HepG2 (cell line): ENCODE results near the gene ATP8A2. TPM values are rescaled to one million over a fixed set of nuclear protein-coding genes. Genes with fewer than 3 reads are reported as not detected.

Source experiments
- ATAC-seq: fragments of 200-7000 bp; cut with Tn5 transposase; 3 replicates; pipeline ENCODE4 v1.9.1; 2020; ENCODE audit warnings: mild to moderate bottlenecking, moderate library complexity
- BruUV-seq: library from RNA; stranded (reverse); fragments of 400-500 nt; replicated peaks from 2 replicates; lab custom pipeline; 2021; lab: Mats Ljungman, UMichigan
- CTCF ChIA-PET: fragments of 300-600 bp; formaldehyde crosslinking; extraction: SDS; loops from one replicate; lab custom pipeline; 2021; ENCODE audit warnings: low total read pairs, inconsistent platforms, low intra/inter-chr PET ratio; lab: Yijun Ruan, JAX
- POLR2A ChIA-PET: fragments of 350-600 bp; sonication (Branson Sonifier 250); formaldehyde crosslinking; loops from one replicate; lab custom pipeline; 2020; ENCODE audit warnings: antibody characterized with exemption, inconsistent platforms; lab: Yijun Ruan, JAX
- DNase-seq: peaks from one replicate; pipeline ENCODE4 v3.0.0-alpha.2; 2015; ENCODE audit warnings: low spot score
- FAIRE-seq: peaks from 3 replicates; lab custom pipeline; 2011; peaks lifted over from hg19 to GRCh38; lab: Jason Lieb, UNC
- H2AFZ ChIP-seq: one replicate; pipeline ENCODE4 v1.6.1; 2011; ENCODE audit warnings: low read length, inconsistent platforms
- H3K27ac ChIP-seq: fragments of 300-600 bp; 3 replicates; pipeline ENCODE4 v1.8.0; 2011; ENCODE audit warnings: mixed run types, mild to moderate bottlenecking, mixed read lengths, low read length, inconsistent platforms; ENCODE audit not compliant: insufficient read depth; ENCODE audit errors: extremely low read length
- H3K27me3 ChIP-seq, 2 experiments: fragments of 200-600 bp in 1 of 2; 2 replicates in 1 of 2; 3 replicates in 1 of 2; pipeline versions ENCODE4 v1.6.0 to v1.8.0; 2011; ENCODE audit warnings: low read length in 2 of 2, mild to moderate bottlenecking in 2 of 2, moderate library complexity in 2 of 2, inconsistent platforms in 1 of 2; ENCODE audit not compliant: insufficient read depth in 2 of 2, control insufficient read depth in 1 of 2
- H3K36me3 ChIP-seq, 2 experiments: fragments of 200-600 bp in 1 of 2; replicated peaks in 1 of 2; 2 replicates in 1 of 2; 3 replicates in 1 of 2; pipeline versions ENCODE4 v1.5.1 to v1.8.0; 2011; ENCODE audit warnings: low read length in 2 of 2, inconsistent platforms in 1 of 2; ENCODE audit not compliant: insufficient read depth in 2 of 2, control insufficient read depth in 1 of 2
- H3K4me1 ChIP-seq: 2 replicates; pipeline ENCODE4 v1.5.1; 2012; ENCODE audit warnings: low read length, inconsistent platforms; ENCODE audit not compliant: insufficient read depth
- H3K4me2 ChIP-seq: 2 replicates; pipeline ENCODE4 v1.6.0; 2011; ENCODE audit warnings: low read depth, low read length, inconsistent platforms
- H3K4me3 ChIP-seq, 3 experiments: fragments of 200-600 bp in 1 of 3; sonication (generic), shearing (Covaris generic) in 1 of 3; replicated peaks in 1 of 3; 2 replicates each; pipeline ENCODE4 v1.5.1; 2011 to 2016; ENCODE audit warnings: low read length in 3 of 3, inconsistent platforms in 2 of 3, low read depth in 2 of 3, mild to moderate bottlenecking in 2 of 3, control low read depth in 1 of 3, mixed read lengths in 1 of 3; ENCODE audit not compliant: insufficient read depth in 1 of 3
- H3K79me2 ChIP-seq: one replicate; pipeline ENCODE4 v1.6.1; 2011; ENCODE audit warnings: low read length, inconsistent platforms; ENCODE audit not compliant: insufficient read depth
- H3K9ac ChIP-seq: 2 replicates; pipeline ENCODE4 v1.6.0; 2011; ENCODE audit warnings: mild to moderate bottlenecking, low read depth, low read length, inconsistent platforms; ENCODE audit not compliant: insufficient read depth
- H3K9me3 ChIP-seq: 2 replicates; pipeline ENCODE4 v1.5.1; 2012; ENCODE audit warnings: mild to moderate bottlenecking, low read length
- H4K20me1 ChIP-seq: 2 replicates; pipeline ENCODE4 v1.6.0; 2011; ENCODE audit warnings: inconsistent platforms, mild to moderate bottlenecking, low read length, moderate library complexity; ENCODE audit not compliant: insufficient read depth
- BHLHE40 ChIP-seq: IDR thresholded peaks from 2 replicates; pipeline ENCODE4 v1.6.1; 2011; ENCODE audit warnings: low read length, improper control_type of control experiment
- HOXA3 ChIP-seq: sonication (generic); formaldehyde crosslinking; IDR thresholded peaks from 2 replicates; pipeline ENCODE4 v1.5.0; 2020; ENCODE audit warnings: missing genetic modification reagents
- HOXA7 ChIP-seq: sonication (generic); formaldehyde crosslinking; IDR thresholded peaks from 2 replicates; pipeline ENCODE4 v1.8.1; 2022; ENCODE audit warnings: mild to moderate bottlenecking, missing genetic modification reagents, moderate library complexity
- LCORL ChIP-seq, 2 experiments: fragments of 450-650 bp in 1 of 2; sonication (generic) in 1 of 2; formaldehyde crosslinking in 1 of 2; IDR thresholded peaks; 2 replicates each; pipeline versions ENCODE4 v1.5.0 to v1.6.1; 2017 to 2020; ENCODE audit warnings: antibody characterized with exemption in 1 of 2, missing genetic modification reagents in 1 of 2
- MED8 ChIP-seq: sonication (generic); formaldehyde crosslinking; IDR thresholded peaks from 2 replicates; pipeline ENCODE4 v1.8.1; 2023; ENCODE audit warnings: mild to moderate bottlenecking, missing genetic modification reagents; ENCODE audit not compliant: insufficient replicate concordance
- SIX1 ChIP-seq: sonication (generic); formaldehyde crosslinking; IDR thresholded peaks from 2 replicates; pipeline ENCODE4 v1.4.0; 2020; ENCODE audit warnings: missing genetic modification reagents, borderline replicate concordance
- ZBTB7A ChIP-seq: sonication (generic); formaldehyde crosslinking; IDR thresholded peaks from 2 replicates; pipeline ENCODE4 v1.8.0; 2022; ENCODE audit warnings: mild to moderate bottlenecking, missing genetic modification reagents
- ZNF143 ChIP-seq: sonication (generic); formaldehyde crosslinking; IDR thresholded peaks from 2 replicates; pipeline ENCODE4 v1.4.0; 2020; ENCODE audit warnings: missing genetic modification reagents
- ZNF841 ChIP-seq: sonication (generic); formaldehyde crosslinking; IDR thresholded peaks from 2 replicates; pipeline ENCODE4 v1.8.1; 2023; ENCODE audit warnings: missing genetic modification reagents, borderline replicate concordance
- WGBS: methylation state at CpG from one replicate; pipeline ENCODE4 v1.1.6; 2017; ENCODE audit warnings: low lambda C conversion rate; 5-methylcytosine and 5-hydroxymethylcytosine counted together
- in situ Hi-C: cut with HindIII; loops from 2 replicates; pipeline ENCODE4 v1.10.0; 2017; ENCODE audit warnings: low pct_unique_long_range_greater_than_20kb; ENCODE audit not compliant: extremely low pct_ligation_motif_present
- intact Hi-C: fragments of 100-400 bp; cut with micrococcal nuclease; formaldehyde crosslinking; loops from one replicate; pipeline ENCODE4 v1.10.0; 2022; ENCODE audit not compliant: unreplicated experiment
- polyA plus RNA-seq, 8 experiments: library from polyadenylated mRNA; depleted of rRNA in 3 of 8; stranded (reverse) in 7 of 8; unstranded in 1 of 8; fragments of >200 nt; fragmentation: Illumina TruSeq in 4 of 8; extraction: Trizol in 4 of 8; gene quantifications; 2 replicates each; pipeline versions ENCODE4 v1.2.1 to v1.2.3, GENCODE V29; 2011 to 2016; ENCODE audit warnings: low read depth in 4 of 8, missing spikeins in 1 of 8, mixed read lengths in 1 of 8; ENCODE audit not compliant: insufficient read depth in 1 of 8
- total RNA-seq, 5 experiments: library from RNA; depleted of rRNA; stranded (reverse); fragments of >200 nt; fragmentation: Illumina TruSeq; extraction: Trizol; gene quantifications; 2 replicates each; pipeline ENCODE4 v1.2.3, GENCODE V29; 2016; ENCODE audit warnings: low read depth in 1 of 5
- TF ChIP-seq, protein P1 (sequence below): sonication (generic); formaldehyde crosslinking; IDR thresholded peaks from 2 replicates; pipeline ENCODE4 v1.5.0; 2020; ENCODE audit warnings: missing genetic modification reagents, mild to moderate bottlenecking, borderline replicate concordance
- TF ChIP-seq, protein P2 (sequence below): sonication (generic); formaldehyde crosslinking; IDR thresholded peaks from 2 replicates; pipeline ENCODE4 v1.5.0; 2020; ENCODE audit warnings: missing genetic modification reagents
- TF ChIP-seq, protein P3 (sequence below): sonication (generic); formaldehyde crosslinking; IDR thresholded peaks from 2 replicates; pipeline ENCODE4 v1.4.0; 2020; ENCODE audit warnings: mild to moderate bottlenecking, missing genetic modification reagents
- TF ChIP-seq, protein P4 (sequence below): sonication (generic); formaldehyde crosslinking; IDR thresholded peaks from 2 replicates; pipeline ENCODE4 v1.9.0; 2021; ENCODE audit warnings: missing genetic modification reagents, mild to moderate bottlenecking, borderline replicate concordance

The ATP8A2 gene
- total and polyA plus RNA-seq, 2 of the 13 experiments (the other 11 are each of a cell fraction or from before 2014, with no cell fraction given): 0.09 TPM; not detected in 1

DNA sequence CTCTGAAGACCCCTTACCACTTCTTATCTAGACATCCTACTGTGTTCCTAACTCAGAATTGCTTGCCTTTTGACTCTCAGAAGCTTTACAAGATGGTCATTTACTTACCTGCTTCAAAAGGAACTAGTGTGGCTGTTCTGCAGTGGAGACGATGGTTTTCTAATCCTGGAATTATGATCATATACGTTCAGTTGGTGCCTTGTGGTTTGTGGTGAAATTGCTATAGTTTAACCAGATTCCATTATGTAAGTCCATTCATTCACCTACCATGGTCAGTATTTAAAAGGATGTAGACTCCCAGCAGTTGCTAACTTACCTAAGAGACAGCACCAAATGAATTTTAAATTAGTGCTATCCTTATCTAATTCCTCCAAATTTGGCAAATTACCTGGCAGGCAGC is 469.2 kb downstream of the ATP8A2 start:
- H3K4me2 ChIP-seq: no peak overlapping the region
- no peak overlapping the region for H3K9ac ChIP-seq
- H2AFZ ChIP-seq: no peak overlapping the region
- in situ Hi-C loops (no loop called here), intact Hi-C loops (no loop called here)
- WGBS: 0% methylated on average over 2 of the region's 2 CpGs
- no peaks in the 10 kb centered on the region for H3K36me3 ChIP-seq
- no peaks in the 10 kb centered on the region for H3K79me2 ChIP-seq
- ATAC-seq (no peak), FAIRE-seq (no peak), DNase-seq (no peak)
- ChIA-PET CTCF (no interaction called here), POLR2A (no interaction called here)
- H3K27ac ChIP-seq: no peak overlapping the region
- H3K9me3 ChIP-seq: no peaks in the 10 kb centered on the region
- H3K4me1 ChIP-seq: no peaks in the 10 kb centered on the region
- no TSS peak for BruUV-seq
- no peaks in the 10 kb centered on the region for H4K20me1 ChIP-seq
- peaks cover 0 to 5% of the 10 kb centered on the region in 2 experiments; a peak in 1 of 5 replicates for H3K27me3 ChIP-seq
- no peak overlapping the region for H3K4me3 ChIP-seq
- TF ChIP-seq, protein P1, sequence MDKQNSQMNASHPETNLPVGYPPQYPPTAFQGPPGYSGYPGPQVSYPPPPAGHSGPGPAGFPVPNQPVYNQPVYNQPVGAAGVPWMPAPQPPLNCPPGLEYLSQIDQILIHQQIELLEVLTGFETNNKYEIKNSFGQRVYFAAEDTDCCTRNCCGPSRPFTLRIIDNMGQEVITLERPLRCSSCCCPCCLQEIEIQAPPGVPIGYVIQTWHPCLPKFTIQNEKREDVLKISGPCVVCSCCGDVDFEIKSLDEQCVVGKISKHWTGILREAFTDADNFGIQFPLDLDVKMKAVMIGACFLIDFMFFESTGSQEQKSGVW (CRISPR knock-in tag): no peak
- TF ChIP-seq LCORL (IDR thresholded peaks at IDR 0.05): 0 out of 2 replicates have a peak, but pooled peaks have one; percentile 38
- TF ChIP-seq LCORL (CRISPR knock-in tag; IDR thresholded peaks at IDR 0.05): no peak

DNA sequence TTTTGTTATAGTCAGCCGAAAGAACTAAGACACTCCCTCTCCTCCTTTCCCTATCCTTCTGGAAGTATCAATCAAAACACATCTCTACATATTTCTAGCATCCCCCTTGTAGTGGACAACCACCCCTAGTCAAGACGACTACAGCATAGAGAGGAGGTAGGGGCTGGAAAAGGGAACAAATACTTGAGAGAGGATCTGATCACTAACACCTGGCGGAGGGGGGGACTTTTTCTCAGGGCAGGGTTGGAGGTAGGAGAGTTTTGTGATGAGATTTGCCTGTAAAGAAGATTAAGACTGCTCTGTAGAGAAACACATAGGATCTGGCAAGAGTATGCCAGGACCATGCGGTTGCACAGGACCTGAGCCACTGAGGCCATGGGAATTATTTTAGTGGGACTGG is 471.9 kb downstream of the ATP8A2 start:
- no peak overlapping the region for H3K4me2 ChIP-seq
- H4K20me1 ChIP-seq: no peaks in the 10 kb centered on the region
- H3K79me2 ChIP-seq: no peaks in the 10 kb centered on the region
- BruUV-seq: no TSS peak
- no peak overlapping the region for H2AFZ ChIP-seq
- ATAC-seq: no peak
- H3K4me1 ChIP-seq: no peaks in the 10 kb centered on the region
- ChIA-PET CTCF (no interaction called here), POLR2A (no interaction called here)
- H3K9ac ChIP-seq: no peak overlapping the region
- no peak for FAIRE-seq
- no peak for DNase-seq
- H3K4me3 ChIP-seq: no peak overlapping the region
- WGBS: 4% methylated on average over 4 of the region's 4 CpGs
- no peak overlapping the region for H3K27ac ChIP-seq
- in situ Hi-C loops: no loop called here
- no peaks in the 10 kb centered on the region for H3K9me3 ChIP-seq
- H3K27me3 ChIP-seq: no peaks in the 10 kb centered on the region; a peak in 1 of 5 replicates
- intact Hi-C loops: no loop called here
- H3K36me3 ChIP-seq: no peaks in the 10 kb centered on the region
- TF ChIP-seq ZNF841 (no peak), SIX1 (CRISPR knock-in tag) (no peak), BHLHE40 (no peak), HOXA7 (CRISPR knock-in tag) (no peak), HOXA3 (CRISPR knock-in tag) (no peak), MED8 (CRISPR knock-in tag) (no peak), ZNF143 (CRISPR knock-in tag) (no peak), ZBTB7A (CRISPR knock-in tag) (no peak)
- TF ChIP-seq, protein P2, sequence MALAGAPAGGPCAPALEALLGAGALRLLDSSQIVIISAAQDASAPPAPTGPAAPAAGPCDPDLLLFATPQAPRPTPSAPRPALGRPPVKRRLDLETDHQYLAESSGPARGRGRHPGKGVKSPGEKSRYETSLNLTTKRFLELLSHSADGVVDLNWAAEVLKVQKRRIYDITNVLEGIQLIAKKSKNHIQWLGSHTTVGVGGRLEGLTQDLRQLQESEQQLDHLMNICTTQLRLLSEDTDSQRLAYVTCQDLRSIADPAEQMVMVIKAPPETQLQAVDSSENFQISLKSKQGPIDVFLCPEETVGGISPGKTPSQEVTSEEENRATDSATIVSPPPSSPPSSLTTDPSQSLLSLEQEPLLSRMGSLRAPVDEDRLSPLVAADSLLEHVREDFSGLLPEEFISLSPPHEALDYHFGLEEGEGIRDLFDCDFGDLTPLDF (CRISPR knock-in tag): no peak
- TF ChIP-seq, protein P3, sequence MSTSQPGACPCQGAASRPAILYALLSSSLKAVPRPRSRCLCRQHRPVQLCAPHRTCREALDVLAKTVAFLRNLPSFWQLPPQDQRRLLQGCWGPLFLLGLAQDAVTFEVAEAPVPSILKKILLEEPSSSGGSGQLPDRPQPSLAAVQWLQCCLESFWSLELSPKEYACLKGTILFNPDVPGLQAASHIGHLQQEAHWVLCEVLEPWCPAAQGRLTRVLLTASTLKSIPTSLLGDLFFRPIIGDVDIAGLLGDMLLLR: no peak
- TF ChIP-seq, protein P4, sequence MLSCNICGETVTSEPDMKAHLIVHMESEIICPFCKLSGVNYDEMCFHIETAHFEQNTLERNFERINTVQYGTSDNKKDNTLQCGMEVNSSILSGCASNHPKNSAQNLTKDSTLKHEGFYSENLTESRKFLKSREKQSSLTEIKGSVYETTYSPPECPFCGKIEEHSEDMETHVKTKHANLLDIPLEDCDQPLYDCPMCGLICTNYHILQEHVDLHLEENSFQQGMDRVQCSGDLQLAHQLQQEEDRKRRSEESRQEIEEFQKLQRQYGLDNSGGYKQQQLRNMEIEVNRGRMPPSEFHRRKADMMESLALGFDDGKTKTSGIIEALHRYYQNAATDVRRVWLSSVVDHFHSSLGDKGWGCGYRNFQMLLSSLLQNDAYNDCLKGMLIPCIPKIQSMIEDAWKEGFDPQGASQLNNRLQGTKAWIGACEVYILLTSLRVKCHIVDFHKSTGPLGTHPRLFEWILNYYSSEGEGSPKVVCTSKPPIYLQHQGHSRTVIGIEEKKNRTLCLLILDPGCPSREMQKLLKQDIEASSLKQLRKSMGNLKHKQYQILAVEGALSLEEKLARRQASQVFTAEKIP (CRISPR knock-in tag): no peak
